ENCODE measurements around the gene CCR6. TPM values are rescaled to one million over a fixed set of nuclear protein-coding genes. Genes with fewer than 3 reads are reported as not detected.

Gene CCR6
- total and polyA plus RNA-seq, 4 donors: 0.16 to 0.39 (median 0.32) TPM

DNA sequence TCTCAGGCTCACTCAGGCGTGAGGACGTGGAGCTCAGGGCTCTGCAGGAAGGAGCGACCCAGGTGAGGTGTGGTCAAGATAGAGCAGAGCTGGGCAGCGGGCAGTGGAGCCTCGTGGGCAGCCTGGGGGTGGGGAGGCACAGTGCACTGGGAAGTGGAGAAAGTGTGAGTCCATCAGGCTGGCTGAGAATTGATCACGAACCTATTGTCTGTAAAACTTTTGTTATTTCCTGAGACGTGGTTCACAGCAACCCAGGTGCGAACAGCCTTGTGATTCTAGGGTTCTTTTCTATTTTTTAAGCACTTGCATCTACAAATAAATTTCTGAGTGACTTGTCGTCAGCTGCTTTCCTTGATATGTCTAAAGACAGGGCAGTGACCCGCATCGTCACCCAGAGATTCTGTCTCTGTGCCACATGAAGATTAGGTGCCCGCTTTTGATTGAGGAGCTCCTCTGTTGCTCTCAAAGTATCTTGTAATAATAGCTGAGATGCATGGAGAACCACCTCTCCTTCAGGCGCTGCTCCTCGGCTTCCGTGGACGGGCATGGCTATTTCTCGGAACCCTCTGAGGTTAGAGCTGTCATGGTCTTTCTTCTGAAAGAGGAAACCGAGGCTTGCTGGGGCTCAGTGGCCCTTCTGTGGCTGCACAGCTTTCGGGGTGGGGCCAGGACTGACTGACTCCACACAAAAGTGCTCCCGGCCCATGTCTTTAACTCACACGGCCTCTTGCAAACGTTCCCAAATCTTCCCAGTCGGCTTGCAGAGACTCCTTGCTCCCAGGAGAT is 662 bp upstream of the CCR6 start:
- ATAC-seq (ENCODE audit: insufficient read depth, low FRiP score) (no peak), DNase-seq (no peak)
- Histone ChIP-seq H3K36me3 (ENCODE audit: control insufficient read depth in 4 of 4, insufficient read depth in 4 of 4, low read length in 4 of 4) (no peaks in the 10 kb centered on the region), H3K9ac (ENCODE audit: insufficient read depth in 1 of 2, low read length in 2 of 2) (no peak overlapping the region), H3K27me3 (ENCODE audit: control insufficient read depth in 3 of 3, insufficient read depth in 3 of 3, low read length in 2 of 3) (no peaks in the 10 kb centered on the region), H3K27ac (ENCODE audit: low read depth in 1 of 2, low read length in 1 of 2) (no peak overlapping the region), H3K9me3 (ENCODE audit: control insufficient read depth in 4 of 4, insufficient read depth in 3 of 4, low read length in 3 of 4) (peaks cover 0 to 2% (median 0%) of the 10 kb centered on the region in 4 donors), H3K4me3 (no peak overlapping the region), H3K4me1 (ENCODE audit: control insufficient read depth in 5 of 5, insufficient read depth in 5 of 5, low read length in 5 of 5) (no peaks in the 10 kb centered on the region)
- 79 to 87% methylated on average over 23 of the region's 23 CpGs for WGBS, 2 donors
- TF ChIP-seq CTCF (IDR thresholded peaks at IDR 0.05; ENCODE audit: control extremely low read depth, extremely low read depth): no peak

DNA sequence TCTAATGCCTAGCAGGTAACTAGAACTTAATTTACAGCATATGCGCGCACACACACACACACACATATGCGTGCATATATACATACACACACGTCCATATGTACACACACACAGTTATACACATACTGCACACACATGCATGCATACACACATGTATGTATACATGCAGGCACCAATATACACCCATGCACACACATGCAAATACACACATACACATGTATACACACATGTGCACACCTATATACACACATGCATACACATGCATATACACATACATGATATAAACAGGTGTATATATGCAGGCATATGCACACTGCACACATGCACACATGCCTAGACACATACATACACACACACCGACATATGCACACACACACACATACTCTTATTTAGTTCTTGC is 1.9 kb downstream of the CCR6 start:
- WGBS, 2 donors: 90 to 92% methylated on average over 5 of the region's 5 CpGs
- Histone ChIP-seq H3K9ac (ENCODE audit: insufficient read depth in 1 of 2, low read length in 2 of 2) (no peak overlapping the region), H3K4me1 (ENCODE audit: control insufficient read depth in 5 of 5, insufficient read depth in 5 of 5, low read length in 5 of 5) (no peaks in the 10 kb centered on the region), H3K9me3 (ENCODE audit: control insufficient read depth in 4 of 4, insufficient read depth in 3 of 4, low read length in 3 of 4) (peaks cover 0 to 2% (median 0%) of the 10 kb centered on the region in 4 donors), H3K27me3 (ENCODE audit: control insufficient read depth in 3 of 3, insufficient read depth in 3 of 3, low read length in 2 of 3) (no peaks in the 10 kb centered on the region), H3K36me3 (ENCODE audit: control insufficient read depth in 4 of 4, insufficient read depth in 4 of 4, low read length in 4 of 4) (no peaks in the 10 kb centered on the region), H3K4me3 (no peak overlapping the region), H3K27ac (ENCODE audit: low read depth in 1 of 2, low read length in 1 of 2) (no peak overlapping the region)
- ATAC-seq (ENCODE audit: insufficient read depth, low FRiP score) (no peak), DNase-seq (no peak)
- no peak for TF ChIP-seq CTCF (IDR thresholded peaks at IDR 0.05; ENCODE audit: control extremely low read depth, extremely low read depth)

DNA sequence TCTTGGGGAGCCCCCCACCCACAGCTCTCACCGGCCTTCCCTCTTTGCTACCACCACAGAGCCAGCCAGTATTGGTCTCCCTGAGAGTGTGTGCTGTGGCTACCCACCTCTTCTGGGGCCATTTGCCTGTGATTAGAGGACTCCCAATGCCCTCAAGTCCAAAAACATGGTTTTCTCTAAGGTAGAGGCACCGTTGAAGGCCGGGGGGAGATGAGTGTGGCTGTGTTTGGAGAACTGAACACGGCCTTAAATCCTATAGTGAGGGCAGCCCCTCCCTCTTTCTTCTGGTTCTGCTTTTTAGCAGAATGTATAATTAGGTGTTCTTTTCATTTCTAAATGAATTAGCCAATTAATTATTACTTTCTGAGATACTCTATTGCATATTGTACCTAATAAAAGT is 2.5 kb downstream of the CCR6 start:
- 54 to 72% methylated on average over 4 of the region's 4 CpGs for WGBS, 2 donors
- no peak overlapping the region for H3K4me3 ChIP-seq
- no peaks in the 10 kb centered on the region for H3K4me1 ChIP-seq (ENCODE audit: control insufficient read depth in 5 of 5, insufficient read depth in 5 of 5, low read length in 5 of 5)
- no peaks in the 10 kb centered on the region for H3K27me3 ChIP-seq (ENCODE audit: control insufficient read depth in 3 of 3, insufficient read depth in 3 of 3, low read length in 2 of 3)
- H3K9me3 ChIP-seq (ENCODE audit: control insufficient read depth in 4 of 4, insufficient read depth in 3 of 4, low read length in 3 of 4): no peaks in the 10 kb centered on the region
- DNase-seq (no peak), ATAC-seq (ENCODE audit: insufficient read depth, low FRiP score) (no peak)
- TF ChIP-seq CTCF (IDR thresholded peaks at IDR 0.05; ENCODE audit: control extremely low read depth, extremely low read depth): no peak
- H3K36me3 ChIP-seq (ENCODE audit: control insufficient read depth in 4 of 4, insufficient read depth in 4 of 4, low read length in 4 of 4): no peaks in the 10 kb centered on the region
- no peak overlapping the region for H3K27ac ChIP-seq (ENCODE audit: low read depth in 1 of 2, low read length in 1 of 2)
- no peak overlapping the region for H3K9ac ChIP-seq (ENCODE audit: insufficient read depth in 1 of 2, low read length in 2 of 2)

Data from lung (tissue), 12 donors.